HL-60 (cell line): ENCODE measurements around the gene SPTA1.

Source experiments
- DNase-seq, 2 experiments: peaks; one replicate each; pipeline ENCODE4 v3.0.0-alpha.2; 2010 to 2020; ENCODE audit warnings: low read depth in 1 of 2, low spot score in 1 of 2
- H3K27ac ChIP-seq: fragments of 250-450 bp; sonication (Bioruptor Pico); replicated peaks from 2 replicates; pipeline ENCODE4 v1.5.1; 2020; ENCODE audit warnings: mild to moderate bottlenecking, moderate library complexity
- H3K27me3 ChIP-seq: fragments of 250-450 bp; sonication (Bioruptor Pico); 2 replicates; pipeline ENCODE4 v1.5.1; 2021; ENCODE audit warnings: mild to moderate bottlenecking, moderate library complexity; ENCODE audit not compliant: insufficient read depth, poor library complexity, severe bottlenecking
- H3K4me3 ChIP-seq: replicated peaks from 2 replicates; pipeline ENCODE4 v1.5.1; 2011; ENCODE audit warnings: mild to moderate bottlenecking, control low read depth, low read length; ENCODE audit not compliant: insufficient read depth
- CTCF ChIP-seq: IDR thresholded peaks from one replicate; pipeline ENCODE4 v1.5.1; 2011; ENCODE audit warnings: low read length, control low read depth, inconsistent platforms; ENCODE audit not compliant: insufficient read depth
- GABPA ChIP-seq: IDR thresholded peaks from 2 replicates; pipeline ENCODE4 v1.6.1; 2012; ENCODE audit warnings: low read depth
- POLR2AphosphoS5 ChIP-seq: IDR thresholded peaks from 2 replicates; pipeline ENCODE4 v1.6.1; 2012; ENCODE audit warnings: low read depth
- REST ChIP-seq: IDR thresholded peaks from 2 replicates; pipeline ENCODE4 v1.6.1; 2012; ENCODE audit warnings: low read depth; ENCODE audit not compliant: insufficient replicate concordance
- SPI1 ChIP-seq: IDR thresholded peaks from 2 replicates; pipeline ENCODE4 v1.6.1; 2012; ENCODE audit warnings: low read depth, mild to moderate bottlenecking, borderline replicate concordance

SPTA1 gene

GRCh38 chr1:158724442-158724841, 37.9 kb upstream of the SPTA1 start:
- Histone ChIP-seq H3K27me3 (no peaks in the 10 kb centered on the region), H3K4me3 (no peak overlapping the region), H3K27ac (no peak overlapping the region)
- no peak for TF ChIP-seq SPI1
- TF ChIP-seq CTCF, result no peak
- no peak for TF ChIP-seq REST
- TF ChIP-seq POLR2AphosphoS5, result no peak
- TF ChIP-seq GABPA, result no peak
- DNase-seq, result no peak

- DNase-seq, result no peak
- H3K4me3 ChIP-seq, result no peak within 1 kb of the TSS
- TF ChIP-seq SPI1 (no peak), GABPA (no peak), REST (no peak)
- no peak within 1 kb of the TSS for H3K27ac ChIP-seq
- no peaks in the 10 kb centered on the region for H3K27me3 ChIP-seq
Observed at GRCh38 chr1:158720620-158721019, 34.1 kb upstream of the SPTA1 start, which contains the start of gene OR6K3. TSS of gene OR6K3 (minus strand) at chr1:158720720. CDS start at chr1:158718115, 2,605 bp downstream.

- no peak overlapping the region for H3K27ac ChIP-seq
- no peaks in the 10 kb centered on the region for H3K27me3 ChIP-seq
- DNase-seq, result no peak
- H3K4me3 ChIP-seq, result no peak overlapping the region
- TF ChIP-seq REST (no peak), CTCF (no peak), SPI1 (no peak), POLR2AphosphoS5 (no peak), GABPA (no peak)
Observed at GRCh38 chr1:158719664-158720063, 33.1 kb upstream of the SPTA1 start.

- H3K27me3 ChIP-seq, result no peaks in the 10 kb centered on the region
- no peak overlapping the region for H3K27ac ChIP-seq
- no peak for DNase-seq
- TF ChIP-seq SPI1 (no peak), POLR2AphosphoS5 (no peak), CTCF (no peak), GABPA (no peak), REST (no peak)
- no peak overlapping the region for H3K4me3 ChIP-seq
Observed at GRCh38 chr1:158717344-158717743, 30.8 kb upstream of the SPTA1 start.
